HepG2 (cell line): ENCODE results near the gene TRAPPC5. TPM values are rescaled to one million over a fixed set of nuclear protein-coding genes. Genes with fewer than 3 reads are reported as not detected.
A peak's percentile ranks its signal among the peaks of the same experiment; 100 is the strongest.

ENCODE experiments used
- ATAC-seq: fragments of 200-7000 bp; cut with Tn5 transposase; 3 replicates; pipeline ENCODE4 v1.9.1; 2020; ENCODE audit warnings: mild to moderate bottlenecking, moderate library complexity
- BruUV-seq: library from RNA; stranded (reverse); fragments of 400-500 nt; replicated peaks from 2 replicates; lab custom pipeline; 2021; lab: Mats Ljungman, UMichigan
- CTCF ChIA-PET: fragments of 300-600 bp; formaldehyde crosslinking; extraction: SDS; loops from one replicate; lab custom pipeline; 2021; ENCODE audit warnings: low total read pairs, inconsistent platforms, low intra/inter-chr PET ratio; lab: Yijun Ruan, JAX
- POLR2A ChIA-PET: fragments of 350-600 bp; sonication (Branson Sonifier 250); formaldehyde crosslinking; loops from one replicate; lab custom pipeline; 2020; ENCODE audit warnings: antibody characterized with exemption, inconsistent platforms; lab: Yijun Ruan, JAX
- DNase-seq: peaks from one replicate; pipeline ENCODE4 v3.0.0-alpha.2; 2015; ENCODE audit warnings: low spot score
- FAIRE-seq: peaks from 3 replicates; lab custom pipeline; 2011; peaks lifted over from hg19 to GRCh38; lab: Jason Lieb, UNC
- H2AFZ ChIP-seq: one replicate; pipeline ENCODE4 v1.6.1; 2011; ENCODE audit warnings: low read length, inconsistent platforms
- H3K27ac ChIP-seq: fragments of 300-600 bp; 3 replicates; pipeline ENCODE4 v1.8.0; 2011; ENCODE audit warnings: mixed run types, mild to moderate bottlenecking, mixed read lengths, low read length, inconsistent platforms; ENCODE audit not compliant: insufficient read depth; ENCODE audit errors: extremely low read length
- H3K27me3 ChIP-seq, 2 experiments: fragments of 200-600 bp in 1 of 2; 2 replicates in 1 of 2; 3 replicates in 1 of 2; pipeline versions ENCODE4 v1.6.0 to v1.8.0; 2011; ENCODE audit warnings: low read length in 2 of 2, mild to moderate bottlenecking in 2 of 2, moderate library complexity in 2 of 2, inconsistent platforms in 1 of 2; ENCODE audit not compliant: insufficient read depth in 2 of 2, control insufficient read depth in 1 of 2
- H3K36me3 ChIP-seq, 2 experiments: fragments of 200-600 bp in 1 of 2; replicated peaks in 1 of 2; 2 replicates in 1 of 2; 3 replicates in 1 of 2; pipeline versions ENCODE4 v1.5.1 to v1.8.0; 2011; ENCODE audit warnings: low read length in 2 of 2, inconsistent platforms in 1 of 2; ENCODE audit not compliant: insufficient read depth in 2 of 2, control insufficient read depth in 1 of 2
- H3K4me1 ChIP-seq: 2 replicates; pipeline ENCODE4 v1.5.1; 2012; ENCODE audit warnings: low read length, inconsistent platforms; ENCODE audit not compliant: insufficient read depth
- H3K4me2 ChIP-seq: 2 replicates; pipeline ENCODE4 v1.6.0; 2011; ENCODE audit warnings: low read depth, low read length, inconsistent platforms
- H3K4me3 ChIP-seq, 3 experiments: fragments of 200-600 bp in 1 of 3; sonication (generic), shearing (Covaris generic) in 1 of 3; replicated peaks in 1 of 3; 2 replicates each; pipeline ENCODE4 v1.5.1; 2011 to 2016; ENCODE audit warnings: low read length in 3 of 3, inconsistent platforms in 2 of 3, low read depth in 2 of 3, mild to moderate bottlenecking in 2 of 3, control low read depth in 1 of 3, mixed read lengths in 1 of 3; ENCODE audit not compliant: insufficient read depth in 1 of 3
- H3K79me2 ChIP-seq: one replicate; pipeline ENCODE4 v1.6.1; 2011; ENCODE audit warnings: low read length, inconsistent platforms; ENCODE audit not compliant: insufficient read depth
- H3K9ac ChIP-seq: 2 replicates; pipeline ENCODE4 v1.6.0; 2011; ENCODE audit warnings: mild to moderate bottlenecking, low read depth, low read length, inconsistent platforms; ENCODE audit not compliant: insufficient read depth
- H3K9me3 ChIP-seq: 2 replicates; pipeline ENCODE4 v1.5.1; 2012; ENCODE audit warnings: mild to moderate bottlenecking, low read length
- H4K20me1 ChIP-seq: 2 replicates; pipeline ENCODE4 v1.6.0; 2011; ENCODE audit warnings: inconsistent platforms, mild to moderate bottlenecking, low read length, moderate library complexity; ENCODE audit not compliant: insufficient read depth
- LCORL ChIP-seq, 2 experiments: fragments of 450-650 bp in 1 of 2; sonication (generic) in 1 of 2; formaldehyde crosslinking in 1 of 2; IDR thresholded peaks; 2 replicates each; pipeline versions ENCODE4 v1.5.0 to v1.6.1; 2017 to 2020; ENCODE audit warnings: antibody characterized with exemption in 1 of 2, missing genetic modification reagents in 1 of 2
- NR1H2 ChIP-seq: sonication (generic); formaldehyde crosslinking; IDR thresholded peaks from 2 replicates; pipeline ENCODE4 v1.8.1; 2022; ENCODE audit warnings: low read depth, missing genetic modification reagents, borderline replicate concordance
- POLR2AphosphoS2 ChIP-seq: IDR thresholded peaks from 2 replicates; pipeline ENCODE4 v1.6.1; 2011; ENCODE audit warnings: low read depth, low read length, improper control_type of control experiment
- ZKSCAN1 ChIP-seq: fragments of 150-350 bp; IDR thresholded peaks from 2 replicates; pipeline ENCODE4 v1.6.1; 2014; ENCODE audit warnings: low read length
- ZNF607 ChIP-seq: sonication (generic); formaldehyde crosslinking; IDR thresholded peaks from 2 replicates; pipeline ENCODE4 v1.5.1; 2020; ENCODE audit warnings: missing genetic modification reagents, mild to moderate bottlenecking, borderline replicate concordance
- ZNF629 ChIP-seq: sonication (generic); formaldehyde crosslinking; conservative IDR thresholded peaks from 2 replicates; pipeline ENCODE4 v1.5.0; 2020; ENCODE audit warnings: missing genetic modification reagents
- WGBS: methylation state at CpG from one replicate; pipeline ENCODE4 v1.1.6; 2017; ENCODE audit warnings: low lambda C conversion rate; 5-methylcytosine and 5-hydroxymethylcytosine counted together
- in situ Hi-C: cut with HindIII; loops from 2 replicates; pipeline ENCODE4 v1.10.0; 2017; ENCODE audit warnings: low pct_unique_long_range_greater_than_20kb; ENCODE audit not compliant: extremely low pct_ligation_motif_present
- intact Hi-C: fragments of 100-400 bp; cut with micrococcal nuclease; formaldehyde crosslinking; loops from one replicate; pipeline ENCODE4 v1.10.0; 2022; ENCODE audit not compliant: unreplicated experiment
- polyA plus RNA-seq, 8 experiments: library from polyadenylated mRNA; depleted of rRNA in 3 of 8; stranded (reverse) in 7 of 8; unstranded in 1 of 8; fragments of >200 nt; fragmentation: Illumina TruSeq in 4 of 8; extraction: Trizol in 4 of 8; gene quantifications; 2 replicates each; pipeline versions ENCODE4 v1.2.1 to v1.2.3, GENCODE V29; 2011 to 2016; ENCODE audit warnings: low read depth in 4 of 8, missing spikeins in 1 of 8, mixed read lengths in 1 of 8; ENCODE audit not compliant: insufficient read depth in 1 of 8
- total RNA-seq, 5 experiments: library from RNA; depleted of rRNA; stranded (reverse); fragments of >200 nt; fragmentation: Illumina TruSeq; extraction: Trizol; gene quantifications; 2 replicates each; pipeline ENCODE4 v1.2.3, GENCODE V29; 2016; ENCODE audit warnings: low read depth in 1 of 5

TRAPPC5 gene
- total and polyA plus RNA-seq, 2 of the 13 experiments (the other 11 are each of a cell fraction or from before 2014, with no cell fraction given): 38.5 to 78.7 TPM

DNA sequence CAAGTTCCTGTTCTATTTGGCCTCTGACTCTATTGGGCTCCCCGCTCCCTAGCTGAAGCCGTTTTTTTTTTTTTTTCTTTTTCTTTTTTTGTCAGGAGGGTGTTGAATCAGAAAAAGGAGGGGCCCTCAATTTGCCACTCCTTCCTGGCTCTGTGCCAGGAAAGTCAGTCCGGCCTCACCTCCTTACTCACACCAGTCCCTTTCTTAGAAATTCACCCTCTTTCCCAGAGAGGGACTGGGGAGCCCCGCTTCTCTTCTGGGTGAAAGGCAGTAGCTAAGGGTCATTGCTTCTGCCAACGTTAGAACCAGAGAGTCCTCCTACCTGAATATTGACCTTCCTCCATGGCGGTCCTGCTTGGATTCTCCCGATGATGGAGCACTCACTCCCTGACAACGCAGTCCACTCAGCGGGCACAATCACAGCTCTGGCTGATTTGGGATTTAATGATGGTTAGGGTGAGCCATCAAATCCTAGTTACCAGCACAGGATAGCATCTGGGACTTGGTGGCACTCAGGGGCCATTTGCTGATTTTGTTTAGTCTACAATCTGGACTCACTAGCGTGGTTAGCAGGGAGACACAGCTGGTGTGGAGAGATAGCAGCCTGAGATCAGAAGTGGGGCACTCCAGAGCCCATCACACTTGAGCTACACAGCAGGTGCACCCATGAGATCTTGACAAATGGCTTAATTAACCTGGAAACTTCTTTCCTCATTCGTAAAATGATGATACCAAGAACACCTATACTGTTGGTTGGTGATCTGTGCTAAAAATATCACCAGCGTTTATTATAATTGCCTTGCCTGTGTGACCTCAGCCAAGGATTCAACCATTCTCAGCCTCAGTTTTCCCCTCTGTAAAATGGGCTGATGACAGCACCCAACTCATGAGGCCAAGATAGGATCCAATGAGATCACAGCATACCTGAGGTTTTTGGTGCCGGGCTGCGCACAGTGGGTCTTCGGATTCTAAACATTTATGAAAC, 19.1 kb downstream of the TRAPPC5 start:
- H3K79me2 ChIP-seq: no peaks in the 10 kb centered on the region
- ChIA-PET CTCF (no interaction called here), POLR2A (no interaction called here)
- no peaks in the 10 kb centered on the region for H4K20me1 ChIP-seq
- TF ChIP-seq NR1H2 (CRISPR knock-in tag) (no peak), ZNF607 (CRISPR knock-in tag) (no peak), ZNF629 (CRISPR knock-in tag) (peak; percentile 78), ZKSCAN1 (peak; percentile 69), POLR2AphosphoS2 (no peak), LCORL (IDR thresholded peaks at IDR 0.05) (peak; percentile 62), LCORL (CRISPR knock-in tag; IDR thresholded peaks at IDR 0.05) (no peak)
- no TSS peak for BruUV-seq
- intact Hi-C loops (no loop called here), in situ Hi-C loops (no loop called here)
- no peaks in the 10 kb centered on the region for H3K9me3 ChIP-seq
- H3K27ac ChIP-seq: no peak overlapping the region
- H3K27me3 ChIP-seq: peaks cover 0 to 28% of the 10 kb centered on the region in 2 experiments; a peak in 2 of 5 replicates
- no peak for FAIRE-seq
- WGBS: 50% methylated on average over 14 of the region's 15 CpGs
- H3K36me3 ChIP-seq: no peaks in the 10 kb centered on the region
- no peak for ATAC-seq
- H2AFZ ChIP-seq: no peak overlapping the region
- no peak for DNase-seq
- H3K9ac ChIP-seq: no peak overlapping the region
- H3K4me2 ChIP-seq: no peak overlapping the region
- no peak overlapping the region for H3K4me3 ChIP-seq
- H3K4me1 ChIP-seq: peaks cover 11% of the 10 kb centered on the region
